ENCODE measurements around the gene ELAVL3. TPM values are rescaled to one million over a fixed set of nuclear protein-coding genes. Genes with fewer than 3 reads are reported as not detected.

ELAVL3 gene
- total and polyA plus RNA-seq, 2 of the 4 experiments (the other 2 are of a cell fraction), result not detected

GRCh38 chr19:11495481-11495880 lies 14.6 kb upstream of the ELAVL3 start:
- no peak overlapping the region for H2BK120ac ChIP-seq (ENCODE audit: low read depth, low read length)
- H4K8ac ChIP-seq (ENCODE audit: low read depth in 2 of 2, low read length in 2 of 2), result no peak overlapping the region
- in situ Hi-C loops (cut with MboI; ENCODE audit: low sequenced_read_pairs), result no loop called here
- no peak overlapping the region for H3K23ac ChIP-seq (ENCODE audit: low read depth, low read length)
- no peak overlapping the region for H2AFZ ChIP-seq (replicated peaks; ENCODE audit: low read length, poor library complexity)
- H2AK9ac ChIP-seq (replicated peaks; ENCODE audit: low read depth, low read length, poor library complexity), result no peak overlapping the region
- ATAC-seq (ENCODE audit: low read depth) (no peak), DNase-seq (no peak)
- dilution Hi-C loops (cut with HindIII; ENCODE audit: low sequenced_read_pairs, unreplicated experiment), result no loop called here
- H3K36me3 ChIP-seq (ENCODE audit: control insufficient read depth, insufficient read depth, low read length), result peaks cover 8% of the 10 kb centered on the region
- no peak overlapping the region for H3K18ac ChIP-seq (ENCODE audit: low read depth, low read length)
- H2BK5ac ChIP-seq (ENCODE audit: low read depth, low read length, poor library complexity, severe bottlenecking), result no peak overlapping the region
- H4K91ac ChIP-seq (ENCODE audit: insufficient read depth, low read depth, low read length), result no peak overlapping the region
- intact Hi-C loops (cut with micrococcal nuclease), result no loop called here
- H3K4me2 ChIP-seq (ENCODE audit: low read depth, low read length), result no peak overlapping the region
- BruUV-seq (replicated peaks), result no TSS peak
- no peak for TF ChIP-seq ELK1 (IDR thresholded peaks at IDR 0.05; ENCODE audit: borderline replicate concordance, low read depth, low read length)
- TF ChIP-seq FOS (IDR thresholded peaks at IDR 0.05; ENCODE audit: low read depth, low read length), result no peak
- peaks cover 3% of the 10 kb centered on the region for H3K4me1 ChIP-seq (ENCODE audit: control insufficient read depth, insufficient read depth, low read length)
- H3K9me1 ChIP-seq (ENCODE audit: insufficient read depth, low read length), result peaks cover 7% of the 10 kb centered on the region; the same call in 1 of the 2 replicates
- WGBS, 2 experiments (ENCODE audit: extremely low coverage in 2 of 2, insufficient read length in 1 of 2), result 99% methylated on average over 8 of the region's 10 CpGs; no CpG with 5 or more reads in 1 of the 2 experiments
- no peak overlapping the region for H2BK15ac ChIP-seq (ENCODE audit: low read depth, low read length)
- ChIA-PET POLR2A (ENCODE audit: unreplicated experiment) (no interaction called here), CTCF (no interaction called here)
- no peaks in the 10 kb centered on the region for H3K27me3 ChIP-seq (ENCODE audit: control insufficient read depth, insufficient read depth, low read length)
- H3K9ac ChIP-seq (ENCODE audit: low read depth, low read length), result no peak overlapping the region
- no peak overlapping the region for H2BK20ac ChIP-seq (ENCODE audit: low read depth, low read length)
- H3K4ac ChIP-seq (ENCODE audit: low read depth, low read length), result no peak overlapping the region
- H3K27ac ChIP-seq (ENCODE audit: insufficient read depth, low read length), result no peak overlapping the region
- H3K9me3 ChIP-seq (ENCODE audit: control insufficient read depth, insufficient read depth, low read length), result no peaks in the 10 kb centered on the region
- H3K79me1 ChIP-seq (ENCODE audit: low read depth in 1 of 2, low read length in 2 of 2), result peaks cover 0 to 18% of the 10 kb centered on the region in 2 experiments; a peak in 2 of 4 replicates
- H3K56ac ChIP-seq (ENCODE audit: extremely low read depth, insufficient read depth, low read length), result no peak overlapping the region
- H3K4me3 ChIP-seq (ENCODE audit: insufficient read depth, low read depth, low read length), result no peak overlapping the region
- no peak overlapping the region for H4K5ac ChIP-seq (ENCODE audit: low read depth, low read length)
- no peaks in the 10 kb centered on the region; the same call in 1 of the 2 replicates for H4K20me1 ChIP-seq (ENCODE audit: insufficient read depth, low read length)
- no peak overlapping the region for H2AK5ac ChIP-seq (ENCODE audit: low read depth, low read length)
- H3K14ac ChIP-seq (replicated peaks; ENCODE audit: low read depth, low read length), result no peak overlapping the region
